HPDE6-E6E7 (cell line): ENCODE measurements around the gene NRG3.
"Not testable (repeated sequence)": the region's sequence is repeated elsewhere in the genome, so short reads cannot be mapped to it uniquely, and the experiment has no call there.

Source experiments
- DNase-seq: peaks from one replicate; pipeline ENCODE4 v3.0.0; 2011; ENCODE audit warnings: missing footprints; ENCODE audit errors: extremely low spot score

Gene NRG3

GRCh38 chr10:81959016-81959415 is 84.0 kb downstream of the NRG3 start:
- DNase-seq = no peak

GRCh38 chr10:81961451-81962184 is 86.6 kb downstream of the NRG3 start:
- DNase-seq = no peak

DNA sequence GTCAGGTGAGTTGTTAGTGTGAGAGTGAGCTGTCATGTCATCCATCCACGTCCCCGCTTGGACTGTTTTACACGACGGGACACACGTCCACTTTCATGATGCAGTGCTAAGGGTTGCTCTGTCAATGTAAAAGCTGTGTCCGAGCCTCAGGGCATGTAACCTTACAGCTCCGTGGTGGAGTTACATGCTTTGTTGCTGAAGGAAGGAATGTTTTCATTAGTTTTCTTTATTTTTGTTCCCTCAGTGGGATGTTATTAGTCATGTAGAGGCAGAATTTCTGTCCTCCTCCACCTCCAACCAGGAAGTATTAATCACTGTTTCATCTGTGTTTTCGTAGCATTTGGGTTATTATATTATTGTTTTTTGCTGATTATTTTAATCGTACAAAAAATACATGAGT is 88.6 kb downstream of the NRG3 start:
- DNase-seq = no peak

DNA sequence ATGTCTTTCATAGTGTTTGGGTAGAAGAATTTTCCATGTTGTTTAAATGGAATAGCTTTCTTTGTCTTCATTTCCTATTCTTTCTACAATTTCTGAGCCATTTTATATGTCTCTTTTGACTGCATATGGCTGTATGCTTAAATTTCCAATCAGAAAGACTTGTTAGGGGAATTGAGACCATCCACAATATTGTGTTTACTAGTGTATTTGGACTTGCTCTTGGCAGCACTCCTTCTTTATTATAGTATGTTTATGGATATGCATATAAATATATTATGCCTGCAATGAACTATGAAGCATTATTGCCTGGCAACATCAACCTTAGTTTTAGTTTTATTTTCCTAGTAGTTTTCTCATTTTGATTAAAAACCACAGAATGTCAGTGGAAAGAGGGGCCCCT is 92.7 kb downstream of the NRG3 start:
- no peak for DNase-seq

- DNase-seq = no peak
These were observed 94.1 kb downstream of the NRG3 start for GRCh38 chr10:81969136-81969535.

- DNase-seq = no peak
These were observed 103.2 kb downstream of the NRG3 start for GRCh38 chr10:81978238-81978637.

- no peak for DNase-seq
These were observed 106.7 kb downstream of the NRG3 start for GRCh38 chr10:81981724-81982123.

DNA sequence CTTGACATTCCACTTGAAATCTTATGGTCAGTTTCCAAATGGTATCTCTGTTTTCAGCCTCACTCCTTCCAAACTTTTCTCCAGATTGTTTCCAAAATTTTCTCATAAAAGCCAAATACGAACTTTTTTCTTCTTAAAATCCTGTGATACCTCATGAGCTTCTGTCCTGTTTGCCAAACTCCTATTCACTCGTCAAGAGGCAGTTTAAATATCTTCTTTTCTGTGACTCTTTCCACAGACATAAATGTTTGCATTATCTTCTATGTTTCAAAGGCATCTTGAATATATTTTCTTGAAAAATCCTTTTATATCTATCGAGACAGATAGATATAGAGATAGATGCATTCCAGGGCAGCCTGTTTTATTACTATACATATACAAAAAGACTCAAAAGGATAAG is 109.4 kb downstream of the NRG3 start:
- no peak for DNase-seq

- DNase-seq = no peak
These were observed 120.3 kb downstream of the NRG3 start for GRCh38 chr10:81995254-81995653.

GRCh38 chr10:81996927-81997326 is 121.9 kb downstream of the NRG3 start:
- no peak for DNase-seq

DNA sequence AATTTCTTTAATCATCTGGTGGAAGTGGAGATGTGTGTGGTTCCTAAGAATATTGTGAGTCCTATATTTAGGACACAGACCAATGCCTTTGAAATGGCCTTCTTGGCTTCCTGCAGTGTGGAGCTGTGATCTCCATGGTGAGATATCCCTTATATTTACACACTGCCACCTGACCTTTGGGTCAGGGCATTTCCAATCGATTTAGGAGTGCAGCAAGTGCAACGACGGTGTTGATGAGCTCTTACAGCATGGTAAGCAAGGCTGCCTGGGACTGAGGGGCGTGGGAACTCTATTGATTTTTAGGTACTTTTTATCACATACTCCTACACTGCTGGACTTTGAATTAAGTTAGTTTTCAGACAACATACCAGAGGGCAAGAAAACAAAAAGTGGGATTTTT is 146.0 kb downstream of the NRG3 start:
- no peak for DNase-seq

DNA sequence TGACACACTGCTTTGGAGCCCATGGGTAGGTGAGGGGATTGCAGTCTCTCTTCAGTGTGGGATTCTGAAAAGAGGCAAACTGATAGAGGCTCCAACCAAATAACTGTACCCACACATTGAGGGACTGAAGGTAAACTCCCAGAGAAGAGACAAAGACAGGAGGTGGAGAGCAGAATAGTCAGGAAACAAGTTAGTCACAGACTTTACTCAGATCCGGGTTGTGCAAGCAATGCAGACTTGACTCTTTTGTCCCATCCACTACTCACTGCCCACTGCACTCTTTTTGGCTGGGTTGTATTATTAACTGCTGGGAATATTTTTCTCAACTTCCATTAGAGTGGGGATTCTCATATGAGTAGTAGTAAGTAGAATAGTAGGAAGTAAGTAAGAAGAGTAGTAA is 152.7 kb downstream of the NRG3 start:
- no peak for DNase-seq

- DNase-seq = no peak
These were observed 162.1 kb downstream of the NRG3 start for GRCh38 chr10:82037076-82037475.

- DNase-seq = no peak
These were observed 163.6 kb downstream of the NRG3 start for GRCh38 chr10:82038587-82038986.

DNA sequence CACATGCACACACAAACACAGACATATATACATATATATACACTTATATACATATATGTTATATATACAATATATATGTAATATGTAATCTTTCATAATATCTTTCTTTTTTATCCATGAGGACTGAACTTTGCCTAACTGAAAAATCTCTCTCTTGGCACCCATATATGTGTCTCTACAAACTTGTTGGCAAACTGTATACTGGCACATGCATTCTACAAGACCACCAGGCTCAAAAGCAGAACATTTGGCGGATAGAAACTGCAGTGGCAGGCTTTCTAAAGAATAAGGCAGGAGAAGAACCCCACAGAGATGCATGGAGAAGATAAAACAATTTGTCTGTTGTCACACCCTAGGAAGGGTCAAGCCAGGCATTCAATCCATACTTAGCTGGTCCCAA is 165.3 kb downstream of the NRG3 start:
- DNase-seq = no peak

DNA sequence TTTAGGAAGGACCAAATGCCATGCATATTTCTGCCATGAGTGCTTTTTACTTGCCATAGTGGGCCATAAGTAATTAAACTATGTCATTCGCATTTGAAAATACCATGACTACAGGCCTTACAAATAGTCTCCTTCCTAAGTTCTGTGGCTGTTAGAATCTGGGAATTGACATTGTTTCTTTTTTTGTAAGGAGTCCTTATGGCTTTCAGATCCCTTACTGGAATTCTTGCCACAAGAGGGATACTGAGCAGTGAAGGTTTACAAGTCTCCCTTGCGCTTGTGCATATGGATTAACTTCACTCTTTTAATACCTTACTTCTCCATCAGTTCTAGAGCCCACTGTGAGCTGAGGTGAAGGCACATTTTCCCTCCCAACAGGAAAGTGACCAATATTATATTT is 166.0 kb downstream of the NRG3 start:
- no peak for DNase-seq

- DNase-seq = no peak
These were observed 181.4 kb downstream of the NRG3 start for GRCh38 chr10:82056391-82056790.

DNA sequence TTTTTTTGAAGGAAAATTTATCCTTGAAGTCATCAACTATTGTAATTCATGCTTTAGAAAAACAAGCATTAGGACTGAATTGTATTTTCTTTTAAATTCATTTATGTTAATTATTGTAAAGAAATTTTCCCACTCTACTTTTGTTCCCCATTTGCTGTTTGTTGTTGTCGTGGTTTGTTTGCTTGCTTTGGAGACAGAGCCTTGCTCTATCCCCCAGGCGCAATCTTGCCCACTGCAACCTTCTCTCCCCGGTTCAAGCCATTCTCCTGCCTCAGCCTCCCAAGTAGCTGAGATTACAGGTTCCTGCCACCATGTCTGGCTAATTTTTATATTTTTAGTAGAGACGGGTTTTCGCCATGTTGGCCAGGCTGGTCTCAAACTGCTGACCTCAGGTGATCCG is 192.2 kb downstream of the NRG3 start:
- DNase-seq = not testable (repeated sequence)

DNA sequence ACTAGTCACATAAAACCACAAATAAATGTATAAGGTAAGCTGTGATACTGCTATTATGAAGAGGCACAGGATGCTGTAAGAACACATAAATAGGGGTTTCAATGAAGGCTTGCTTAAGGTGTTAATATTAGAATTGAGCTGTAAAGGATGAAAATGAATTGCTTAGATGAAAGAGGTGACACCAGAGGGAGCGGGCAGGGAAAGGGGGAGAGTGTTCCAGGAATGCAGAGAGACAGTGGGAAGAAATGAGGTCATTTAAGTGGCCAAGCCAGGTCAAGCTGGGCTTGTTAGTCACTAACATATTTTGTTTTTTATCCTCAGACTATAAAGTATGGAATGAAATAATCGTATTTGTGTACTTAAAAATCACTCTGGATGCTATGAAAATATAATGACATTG is 193.5 kb downstream of the NRG3 start:
- no peak for DNase-seq

GRCh38 chr10:82071231-82071630 is 196.2 kb downstream of the NRG3 start:
- DNase-seq = no peak

- no peak for DNase-seq
These were observed 197.1 kb downstream of the NRG3 start for GRCh38 chr10:82072124-82072523.

DNA sequence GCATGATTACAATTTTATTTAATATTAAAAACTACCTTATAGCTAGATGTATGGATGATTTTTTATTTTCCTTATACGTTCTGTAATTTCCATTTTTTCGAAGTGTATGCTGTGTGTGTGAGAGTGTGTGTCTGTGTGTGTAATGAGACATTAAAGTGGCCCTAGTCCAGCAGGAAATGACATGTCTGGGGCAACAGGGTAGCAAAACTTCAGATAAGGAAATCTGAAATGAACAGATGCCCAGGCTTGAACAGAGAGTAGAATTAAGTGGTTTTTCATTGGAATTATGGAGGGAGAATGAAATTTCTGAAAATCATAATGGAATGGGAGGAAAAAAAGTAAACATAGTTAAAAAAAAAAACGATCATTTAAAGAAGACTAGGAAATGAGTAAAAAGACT is 200.6 kb downstream of the NRG3 start:
- DNase-seq = no peak

GRCh38 chr10:82084496-82084895 is 209.5 kb downstream of the NRG3 start:
- DNase-seq = no peak

DNA sequence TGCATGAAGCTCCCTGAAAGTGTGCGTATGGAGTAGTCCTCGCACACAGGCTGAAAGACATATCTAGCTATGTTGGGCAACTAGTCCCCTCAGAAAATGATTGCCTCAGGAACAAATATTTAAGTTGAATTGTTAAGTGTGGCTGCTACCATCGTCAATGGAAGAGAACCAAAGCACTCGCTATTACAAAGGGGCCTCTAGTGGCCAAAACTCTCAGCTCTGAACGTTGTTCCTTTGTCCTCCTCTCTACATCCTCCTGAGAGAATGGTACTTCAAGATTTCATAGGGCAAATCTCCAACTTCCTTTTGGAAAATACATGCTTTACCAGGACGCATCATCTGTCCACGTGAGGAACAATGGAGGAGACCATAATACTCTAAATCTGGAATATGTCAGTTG is 209.9 kb downstream of the NRG3 start:
- DNase-seq = no peak
